SH-SY5Y (cell line): ENCODE data around the gene CCN2.

Experiments used
- GATA2 ChIP-seq: IDR thresholded peaks from 2 replicates; pipeline ENCODE4 v1.6.1; 2011; ENCODE audit warnings: mild to moderate bottlenecking, low read depth, low read length
- GATA3 ChIP-seq: IDR thresholded peaks from 2 replicates; pipeline ENCODE4 v1.6.1; 2011; ENCODE audit warnings: low read depth, mild to moderate bottlenecking, low read length, moderate library complexity

Gene CCN2

GRCh38 chr6:131976545-131977061 is 25.4 kb upstream of the CCN2 start:
- TF ChIP-seq GATA3 (no peak), GATA2 (no peak)

- TF ChIP-seq GATA3 (no peak), GATA2 (no peak)
Measured at GRCh38 chr6:131972741-131973140, 21.6 kb upstream of the CCN2 start.

DNA sequence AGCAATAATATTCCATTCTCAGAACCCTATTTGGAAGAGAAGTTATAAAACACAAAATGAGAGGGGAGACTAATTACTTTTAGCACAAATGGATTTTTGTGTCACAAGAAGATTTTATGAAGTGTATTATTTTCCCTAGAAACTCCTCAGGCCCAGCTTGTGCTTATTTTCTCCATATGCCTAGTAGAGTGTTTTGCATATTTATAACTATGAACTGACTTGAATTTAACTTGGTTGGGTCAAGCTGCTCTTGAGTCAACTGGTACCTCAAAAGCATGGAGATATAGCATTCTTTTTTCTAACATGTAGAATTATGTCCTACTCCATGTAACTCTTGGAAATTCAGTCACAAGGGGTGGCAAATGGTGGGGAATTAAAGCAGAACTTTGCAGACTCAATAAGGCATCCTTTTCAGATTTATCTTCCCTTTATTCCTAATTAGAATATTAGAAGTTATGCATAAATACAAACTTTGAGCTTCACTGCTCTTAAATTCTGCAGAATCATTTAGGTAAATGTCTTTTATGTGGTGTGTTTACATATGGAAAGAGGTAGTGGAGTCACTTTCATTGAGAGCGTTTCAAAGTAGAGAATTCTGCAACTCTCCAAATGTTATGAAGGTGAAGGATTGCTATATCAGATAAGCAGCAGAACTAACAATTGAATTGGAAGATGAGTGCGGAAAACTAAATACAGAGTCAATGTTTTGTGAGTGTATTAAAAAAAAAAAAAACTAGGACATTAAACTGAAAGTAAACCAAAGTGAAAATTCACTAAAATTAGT is 19.1 kb upstream of the CCN2 start:
- TF ChIP-seq GATA2 (no peak), GATA3 (no peak)

- TF ChIP-seq GATA3 (no peak), GATA2 (no peak)
Measured at GRCh38 chr6:131968656-131969055, 17.5 kb upstream of the CCN2 start.

- TF ChIP-seq GATA2, result no peak
- no peak for TF ChIP-seq GATA3
Measured at GRCh38 chr6:131967948-131968347, 16.8 kb upstream of the CCN2 start.

DNA sequence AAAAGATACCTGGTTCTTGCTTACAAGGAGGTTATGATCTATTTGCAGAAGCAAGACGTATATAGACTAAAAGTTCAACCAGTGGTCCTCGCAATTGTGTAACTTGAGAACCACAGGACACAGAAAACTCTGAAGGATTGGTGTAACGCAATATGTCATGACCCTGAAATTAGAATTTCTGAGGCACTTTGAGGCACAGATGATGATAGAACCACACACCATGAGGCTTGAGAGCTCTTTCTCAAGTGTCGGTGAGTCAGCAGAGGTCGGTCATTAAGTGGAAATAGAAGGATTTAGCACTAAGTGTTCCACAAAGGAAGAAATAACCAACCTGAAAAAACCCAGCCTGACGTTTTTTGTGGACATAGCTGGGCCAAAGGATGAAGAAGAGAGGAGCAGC is 15.3 kb upstream of the CCN2 start:
- TF ChIP-seq GATA2 (no peak), GATA3 (no peak)

DNA sequence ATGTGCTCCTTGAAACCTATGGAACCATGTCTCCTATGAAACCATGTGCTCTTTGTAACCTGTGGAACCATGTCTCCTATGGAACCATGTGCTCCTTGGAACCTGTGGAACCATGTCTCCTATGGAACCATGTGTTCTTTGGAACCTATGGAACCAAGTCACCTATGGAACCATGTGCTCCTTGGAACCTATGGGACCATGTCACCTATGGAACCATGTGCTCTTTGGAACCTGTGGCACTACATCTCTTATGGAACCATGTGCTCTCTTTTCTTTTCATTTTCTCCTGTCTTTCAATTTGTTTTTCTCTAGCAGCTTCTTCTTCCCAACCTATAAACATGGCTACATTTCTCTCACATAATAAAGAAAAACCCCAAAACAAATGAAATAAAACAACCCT is 11.9 kb upstream of the CCN2 start:
- TF ChIP-seq GATA3 (no peak), GATA2 (no peak)

- no peak for TF ChIP-seq GATA2
- TF ChIP-seq GATA3, result no peak
Measured at GRCh38 chr6:131960371-131961133, 9.4 kb upstream of the CCN2 start.

DNA sequence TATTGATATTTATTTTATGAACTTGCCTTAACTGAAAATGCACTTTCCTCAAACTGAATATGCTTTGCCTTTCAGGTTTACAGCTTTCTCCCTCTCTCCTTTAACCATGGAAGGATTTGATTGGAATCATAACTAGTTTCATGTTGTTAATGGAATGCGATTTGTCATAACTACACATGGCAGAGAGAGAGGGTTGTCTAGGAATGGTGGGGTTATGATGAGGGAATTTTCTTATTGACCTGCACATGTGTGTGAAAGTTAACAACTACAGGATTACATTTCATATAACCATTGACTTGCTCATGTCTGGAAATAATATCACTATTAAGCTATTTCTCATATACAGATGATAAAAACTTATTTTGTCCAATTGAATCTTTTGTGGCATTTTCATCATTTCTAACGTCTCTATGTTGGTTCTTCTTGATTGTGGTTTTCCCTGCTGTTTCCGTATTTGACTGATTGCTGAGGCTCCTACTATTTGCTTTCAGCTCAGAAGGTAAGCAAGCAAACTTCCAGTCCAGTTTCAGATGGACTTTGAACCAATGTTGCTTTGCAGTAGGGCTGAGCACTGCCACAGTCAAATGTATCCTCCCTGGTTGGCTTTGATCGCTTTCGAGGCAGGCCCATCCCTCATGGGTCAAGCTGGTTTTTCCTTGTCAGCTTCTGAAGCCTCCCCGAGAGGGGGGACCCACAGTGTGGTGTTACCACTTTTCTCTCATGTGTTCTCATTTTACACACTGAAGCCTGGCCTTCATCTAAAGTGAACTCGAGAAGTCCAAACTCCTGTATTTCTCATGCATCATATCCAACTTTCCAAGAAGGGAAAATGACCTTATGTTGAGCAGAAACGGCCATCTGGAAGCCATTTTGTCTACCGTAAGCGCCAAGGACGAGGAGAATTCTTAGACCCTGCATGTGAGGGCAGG is 7.6 kb upstream of the CCN2 start:
- TF ChIP-seq GATA3 (no peak), GATA2 (no peak)

- TF ChIP-seq GATA2 (no peak), GATA3 (no peak)
Measured at GRCh38 chr6:131958095-131958494, 6.9 kb upstream of the CCN2 start.

DNA sequence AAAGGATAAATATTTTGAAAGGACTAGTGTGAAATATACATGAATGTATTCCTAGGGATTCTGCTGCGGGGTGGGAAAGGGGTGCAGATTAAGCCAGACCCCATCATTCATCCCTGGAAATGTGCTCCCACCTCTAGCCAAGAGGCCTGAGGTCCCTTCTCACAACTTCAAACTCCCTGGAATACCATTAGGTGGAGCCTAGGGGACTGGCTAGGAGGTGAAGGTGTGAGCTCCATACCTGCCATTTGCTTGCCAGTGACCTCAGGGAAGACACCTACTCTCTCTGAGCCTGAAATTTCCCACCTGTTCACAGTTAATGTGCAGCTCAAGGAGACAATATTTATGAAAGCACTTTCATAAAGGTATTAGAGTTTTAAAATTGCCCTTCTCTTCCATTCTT is 4.7 kb upstream of the CCN2 start:
- TF ChIP-seq GATA2 (no peak), GATA3 (no peak)

GRCh38 chr6:131955192-131955591 is 4.0 kb upstream of the CCN2 start:
- no peak for TF ChIP-seq GATA2

DNA sequence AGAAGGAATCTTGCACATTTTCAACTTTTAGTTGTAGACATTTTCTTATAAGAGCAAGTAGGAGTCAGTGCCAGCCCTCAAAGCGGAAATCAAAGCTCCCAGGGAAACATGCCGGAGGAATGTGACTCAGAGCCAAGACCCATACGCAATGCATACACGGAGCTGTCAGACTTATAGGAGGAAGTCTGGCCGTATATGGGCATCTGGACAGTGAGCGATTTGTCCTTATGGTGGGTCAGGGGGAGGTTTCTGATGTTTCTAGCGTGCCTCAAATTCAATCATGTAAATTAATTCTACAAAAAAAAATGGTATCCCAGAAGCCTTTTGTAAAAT is 3.6 kb upstream of the CCN2 start:
- TF ChIP-seq GATA2 (no peak), GATA3 (no peak)
